ENCODE measurements around the gene NALCN.

The NALCN gene

GRCh38 chr13:101121608-101122007 is 294.7 kb downstream of the NALCN start:
- DNase-seq (ENCODE audit: low spot score): no peak

DNA sequence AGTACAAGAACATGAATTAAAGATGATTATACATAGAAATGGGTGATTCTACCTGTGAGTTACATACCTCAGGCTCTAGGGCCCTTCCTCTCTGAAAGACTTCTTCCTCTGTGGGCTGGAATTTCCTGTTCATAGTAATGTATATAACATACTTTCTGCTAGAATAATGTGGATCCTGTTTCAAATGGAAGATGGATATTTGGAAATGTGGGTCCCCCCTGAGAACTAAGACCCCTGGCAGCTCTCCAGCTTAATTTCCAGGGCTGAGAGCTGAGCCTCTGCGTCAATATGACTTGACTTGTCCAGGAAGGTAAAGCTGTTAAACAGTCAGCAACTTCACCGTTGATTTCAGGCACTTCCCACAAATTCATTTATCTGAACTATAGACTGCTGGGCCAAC is 296.3 kb downstream of the NALCN start:
- DNase-seq (ENCODE audit: low spot score): no peak

DNA sequence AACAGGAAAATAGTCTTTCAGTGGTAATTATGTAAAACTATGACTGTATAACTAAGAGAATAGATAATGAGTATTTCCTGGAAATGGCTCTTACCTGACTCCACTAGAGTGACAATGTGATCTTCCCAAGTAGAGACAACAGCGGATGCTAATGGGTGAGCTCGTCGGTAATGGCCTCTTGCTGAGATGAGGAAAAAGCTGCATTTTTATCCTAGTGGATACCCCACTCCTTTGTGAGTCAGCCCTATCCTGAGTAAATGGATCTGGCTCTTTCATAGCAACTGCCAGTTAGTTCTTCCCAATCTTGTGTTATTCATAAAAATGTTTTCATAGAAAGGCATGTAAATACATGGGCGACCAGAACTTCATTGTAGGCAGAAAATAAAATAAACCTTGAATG is 299.5 kb downstream of the NALCN start:
- no peak for DNase-seq (ENCODE audit: low spot score)

DNA sequence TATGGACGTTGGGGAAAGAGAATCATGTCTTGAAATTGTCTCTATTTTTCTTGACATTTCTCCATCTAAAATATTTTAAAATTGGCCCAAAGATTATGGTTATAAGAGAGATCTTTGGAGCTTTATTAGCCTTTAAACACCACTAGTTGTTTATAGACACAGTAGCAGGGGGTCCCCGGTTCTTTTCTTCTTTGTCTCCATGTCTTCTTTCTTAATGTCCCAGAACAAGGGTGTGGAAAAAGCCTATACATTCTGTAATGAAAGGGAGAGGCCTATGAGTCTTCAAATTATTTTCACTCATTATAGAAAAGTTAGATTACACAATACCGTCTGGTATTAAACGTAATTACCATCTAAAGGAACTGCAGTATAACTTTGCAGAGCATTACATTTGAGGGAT is 300.0 kb downstream of the NALCN start:
- DNase-seq (ENCODE audit: low spot score): no peak

DNA sequence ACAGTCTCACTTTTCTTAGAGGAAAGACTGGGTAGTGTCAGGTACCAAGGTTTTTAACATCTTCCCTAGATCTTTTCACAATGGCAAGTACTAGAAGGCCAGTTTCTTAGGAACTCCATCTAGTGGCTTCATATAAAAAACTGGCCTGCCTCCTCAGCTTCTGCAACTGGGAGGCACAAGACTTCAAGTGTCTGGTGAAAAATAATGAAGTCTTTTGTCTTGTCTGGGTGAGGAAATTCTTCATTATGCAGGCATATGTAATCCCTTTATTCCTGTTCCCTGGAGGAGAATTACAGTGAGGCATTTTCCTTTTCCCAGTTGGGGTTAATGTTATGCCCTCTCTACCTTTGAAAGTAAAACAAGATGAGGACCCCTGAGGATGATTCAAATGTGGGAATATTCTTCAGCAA is 300.5 kb downstream of the NALCN start:
- DNase-seq (ENCODE audit: low spot score): no peak

DNA sequence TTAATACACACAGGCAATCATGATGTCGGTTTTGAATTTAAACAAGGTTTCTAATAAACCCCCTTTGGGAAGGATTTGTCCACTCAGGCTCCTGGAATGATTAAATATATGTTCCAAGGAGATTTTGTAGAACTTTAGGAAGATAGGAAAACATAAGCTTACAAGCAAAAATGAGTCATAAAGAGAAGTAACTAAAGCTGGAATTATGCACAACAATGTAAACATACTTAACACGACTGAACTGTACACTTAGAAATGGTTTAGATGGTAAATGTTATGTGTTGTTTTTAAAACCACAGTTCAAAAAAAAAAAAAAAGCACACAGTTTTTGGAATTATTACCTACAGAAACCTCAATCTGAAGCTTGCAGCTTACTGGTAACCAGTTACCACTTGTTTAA is 304.4 kb downstream of the NALCN start:
- no peak for DNase-seq (ENCODE audit: low spot score)

- DNase-seq (ENCODE audit: low spot score): no peak
These were observed 307.3 kb downstream of the NALCN start for GRCh38 chr13:101109005-101109404.

GRCh38 chr13:101098873-101099272 is 317.4 kb downstream of the NALCN start:
- DNase-seq (ENCODE audit: low spot score): no peak

DNA sequence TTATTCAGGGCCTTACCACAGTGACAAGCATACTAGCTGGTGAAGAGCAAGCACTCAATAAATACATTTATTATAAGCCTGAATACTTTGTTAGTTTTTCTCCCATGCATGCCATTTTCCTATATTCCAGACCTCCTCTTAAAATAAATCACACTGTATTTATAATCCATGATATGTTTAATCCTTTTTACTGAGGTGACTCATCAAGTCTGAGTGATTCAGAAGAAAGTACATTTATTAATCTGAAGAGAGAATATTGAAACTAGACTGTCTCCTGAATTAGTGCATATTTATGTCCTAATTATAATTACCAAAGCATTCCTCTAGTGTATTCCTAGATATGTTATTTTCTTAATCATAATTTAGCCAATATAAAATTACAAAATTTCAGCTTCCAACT is 323.3 kb downstream of the NALCN start:
- no peak for DNase-seq (ENCODE audit: low spot score)

GRCh38 chr13:101090287-101090686 is 326.0 kb downstream of the NALCN start:
- no peak for DNase-seq (ENCODE audit: low spot score)

DNA sequence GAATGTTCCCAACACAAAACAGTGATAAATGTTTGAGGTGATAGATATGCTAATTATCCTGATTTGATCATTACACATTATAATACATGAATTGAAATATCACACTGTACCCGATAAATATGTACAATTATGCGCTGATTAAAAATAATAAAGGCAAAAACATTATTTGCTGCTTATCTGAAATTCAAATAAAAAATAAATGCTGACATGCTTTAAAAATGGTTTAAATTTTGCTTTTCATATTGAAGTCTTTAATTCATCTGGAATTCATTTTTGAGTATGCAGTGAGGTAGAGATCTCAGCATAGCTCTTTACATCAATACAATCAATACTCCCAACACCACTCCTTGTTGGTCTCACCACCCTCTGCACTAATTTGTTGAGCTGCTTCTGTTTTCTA is 330.8 kb downstream of the NALCN start:
- DNase-seq (ENCODE audit: low spot score): no peak

- DNase-seq (ENCODE audit: low spot score): no peak
These were observed 333.9 kb downstream of the NALCN start for GRCh38 chr13:101082441-101082840.

- no peak for DNase-seq (ENCODE audit: low spot score)
These were observed 335.7 kb downstream of the NALCN start for GRCh38 chr13:101080616-101081015.

DNA sequence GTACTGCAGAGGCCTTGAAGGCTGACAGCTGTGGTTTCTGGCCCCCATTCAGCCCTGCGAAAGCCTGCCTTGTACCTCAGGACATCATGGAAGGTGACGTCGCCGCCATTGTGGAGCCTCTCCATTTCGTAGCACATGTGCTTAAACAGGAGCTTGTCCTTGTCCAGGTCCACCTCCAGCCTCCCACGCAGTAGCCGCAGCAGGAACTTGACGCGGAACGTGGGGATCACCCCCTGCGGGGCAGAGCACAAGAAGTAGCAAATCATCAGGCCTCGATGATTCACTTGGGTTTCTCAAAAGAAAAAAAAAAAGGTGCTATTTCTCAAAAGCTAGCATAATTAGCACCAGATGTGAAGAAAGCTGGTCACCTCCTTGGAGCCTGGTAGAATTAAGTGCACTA is 351.0 kb downstream of the NALCN start:
- no peak for DNase-seq (ENCODE audit: low spot score)

- DNase-seq (ENCODE audit: low spot score): no peak
These were observed 356.5 kb downstream of the NALCN start for GRCh38 chr13:101059793-101060192.

DNA sequence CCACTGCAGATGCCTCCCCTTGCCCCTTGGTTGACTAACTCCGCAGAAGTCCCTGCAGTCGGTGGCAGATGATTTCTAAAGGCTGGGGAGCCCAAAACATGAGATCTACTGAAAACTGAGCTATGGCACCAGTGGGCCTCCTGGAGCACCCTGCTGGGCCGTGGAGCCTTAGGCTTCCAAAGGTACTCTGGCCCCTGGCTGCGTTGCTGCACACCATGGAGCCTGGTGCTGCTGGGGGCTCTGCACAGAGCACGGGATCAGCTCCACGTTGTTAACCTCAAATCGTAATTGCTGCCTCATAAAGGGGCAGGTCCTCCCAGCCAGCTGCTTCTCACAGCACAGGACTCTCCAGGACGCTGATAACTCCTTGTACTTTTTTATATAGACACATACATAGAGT is 357.5 kb downstream of the NALCN start:
- no peak for DNase-seq (ENCODE audit: low spot score)

GRCh38 chr13:101053301-101054093 is 362.8 kb downstream of the NALCN start:
- no peak for DNase-seq (ENCODE audit: low spot score)

DNA sequence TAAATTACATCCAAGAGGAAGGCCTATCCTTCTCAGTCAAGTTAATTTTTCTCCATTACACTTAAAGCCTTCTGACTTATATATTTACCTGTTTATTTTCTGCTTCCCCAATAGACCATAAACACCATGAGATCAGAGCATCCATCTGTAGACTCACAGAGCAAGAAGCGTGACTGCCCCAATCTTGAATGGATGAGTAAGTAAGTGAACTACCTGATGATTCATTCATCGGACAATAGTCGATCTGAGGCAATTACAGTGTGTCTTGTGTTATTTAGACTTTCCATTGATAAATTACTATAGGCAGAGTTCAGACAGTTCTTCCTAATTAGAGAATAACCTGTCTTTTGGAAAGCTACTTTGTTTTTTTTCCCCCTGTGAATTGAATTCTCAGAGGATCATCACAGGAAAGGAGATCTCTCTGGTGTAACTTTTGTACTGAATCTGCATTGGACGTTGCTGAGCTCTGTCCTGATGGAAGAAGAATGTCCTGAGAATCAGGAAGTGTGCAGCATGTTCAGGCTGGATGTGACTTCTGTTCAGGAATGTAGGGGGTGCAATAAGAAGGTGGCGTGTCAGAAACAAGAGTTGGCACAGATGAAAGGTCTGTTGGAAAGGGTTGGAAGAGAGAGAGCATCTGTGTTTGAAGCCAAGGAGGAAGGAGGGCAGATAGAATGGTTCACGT is 367.0 kb downstream of the NALCN start:
- no peak for DNase-seq (ENCODE audit: low spot score)

DNA sequence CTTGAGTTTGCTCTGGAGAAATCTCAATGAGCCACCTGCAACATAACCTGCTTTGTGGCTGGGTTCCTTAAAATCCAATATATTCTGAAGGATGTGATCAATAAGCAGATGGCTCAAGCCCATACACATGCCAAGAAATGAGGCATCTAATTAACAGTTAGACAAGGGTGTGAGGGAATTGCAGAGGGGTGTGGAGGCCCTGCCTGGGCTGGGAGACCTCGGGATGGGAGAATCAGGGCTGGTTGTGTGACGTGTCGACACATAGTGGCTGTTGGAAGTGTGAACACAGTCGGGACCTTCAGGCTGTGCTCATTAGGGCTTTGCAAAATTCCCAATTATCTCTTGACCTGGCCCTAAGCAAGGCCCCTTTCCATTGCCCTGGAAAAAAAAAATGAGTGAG is 379.8 kb downstream of the NALCN start:
- DNase-seq (ENCODE audit: low spot score): no peak

GRCh38 chr13:101035119-101035620 is 381.1 kb downstream of the NALCN start:
- no peak for DNase-seq (ENCODE audit: low spot score)

DNA sequence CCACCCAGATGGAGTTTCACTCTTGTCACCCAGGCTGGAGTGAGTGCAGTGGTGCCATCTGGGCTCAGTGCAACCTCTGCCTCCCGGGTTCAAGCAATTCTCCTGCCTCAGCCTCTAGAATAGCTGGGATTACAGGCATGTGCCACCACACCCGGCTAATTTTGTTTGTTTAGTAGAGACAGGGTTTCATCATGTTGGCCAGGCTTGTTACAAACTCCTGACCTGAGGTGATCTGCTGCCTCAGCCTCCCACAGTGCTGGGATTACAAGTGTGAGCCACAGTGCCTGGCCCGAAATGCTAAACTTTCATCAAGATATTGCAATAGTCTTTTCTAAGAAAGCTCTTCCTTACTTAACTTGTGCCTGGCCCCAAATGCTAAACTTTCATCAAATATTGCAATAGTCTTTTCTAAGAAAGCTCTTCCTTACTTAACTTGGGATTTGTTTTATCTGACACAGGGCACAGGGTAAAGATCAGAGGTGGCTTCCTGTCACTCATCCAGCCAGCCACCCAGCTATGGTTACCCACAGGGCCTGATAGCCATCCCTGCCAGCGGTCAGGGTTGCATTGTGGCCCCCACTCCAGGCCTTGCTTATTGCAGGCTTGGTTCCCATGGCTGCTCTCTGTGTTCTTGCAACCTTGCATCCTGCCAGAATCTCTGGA is 389.4 kb downstream of the NALCN start:
- no peak for DNase-seq (ENCODE audit: low spot score)

- no peak for DNase-seq (ENCODE audit: low spot score)
These were observed 390.0 kb downstream of the NALCN start for GRCh38 chr13:101026328-101026727.

DNA sequence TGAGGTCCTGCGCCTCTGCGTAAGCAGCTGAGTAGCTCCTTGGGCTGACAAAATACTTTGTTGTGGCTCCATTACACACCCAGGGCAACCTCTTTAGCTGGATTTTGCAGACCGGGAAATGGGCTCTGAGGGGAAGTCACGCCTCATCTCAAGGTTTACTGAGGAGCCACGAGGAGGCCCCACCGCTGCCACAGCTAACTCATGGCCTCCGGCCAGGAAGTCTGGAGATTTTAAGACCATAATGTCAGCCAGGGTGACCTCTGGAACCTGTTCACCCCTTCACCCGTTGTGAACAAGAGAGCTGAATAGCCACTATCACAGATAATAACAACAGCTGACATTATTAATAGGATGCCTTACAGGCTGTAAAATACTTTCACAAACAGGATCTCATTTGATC is 390.4 kb downstream of the NALCN start:
- no peak for DNase-seq (ENCODE audit: low spot score)
